ENCODE results near the gene SCAMP4. TPM values are rescaled to one million over a fixed set of nuclear protein-coding genes. Genes with fewer than 3 reads are reported as not detected.
"Not testable (repeated sequence)": the region's sequence is repeated elsewhere in the genome, so short reads cannot be mapped to it uniquely, and the experiment has no call there.

Gene SCAMP4
- total RNA-seq, 4 donors from 2014 or later, result 49.8 to 144 (median 83.9) TPM

DNA sequence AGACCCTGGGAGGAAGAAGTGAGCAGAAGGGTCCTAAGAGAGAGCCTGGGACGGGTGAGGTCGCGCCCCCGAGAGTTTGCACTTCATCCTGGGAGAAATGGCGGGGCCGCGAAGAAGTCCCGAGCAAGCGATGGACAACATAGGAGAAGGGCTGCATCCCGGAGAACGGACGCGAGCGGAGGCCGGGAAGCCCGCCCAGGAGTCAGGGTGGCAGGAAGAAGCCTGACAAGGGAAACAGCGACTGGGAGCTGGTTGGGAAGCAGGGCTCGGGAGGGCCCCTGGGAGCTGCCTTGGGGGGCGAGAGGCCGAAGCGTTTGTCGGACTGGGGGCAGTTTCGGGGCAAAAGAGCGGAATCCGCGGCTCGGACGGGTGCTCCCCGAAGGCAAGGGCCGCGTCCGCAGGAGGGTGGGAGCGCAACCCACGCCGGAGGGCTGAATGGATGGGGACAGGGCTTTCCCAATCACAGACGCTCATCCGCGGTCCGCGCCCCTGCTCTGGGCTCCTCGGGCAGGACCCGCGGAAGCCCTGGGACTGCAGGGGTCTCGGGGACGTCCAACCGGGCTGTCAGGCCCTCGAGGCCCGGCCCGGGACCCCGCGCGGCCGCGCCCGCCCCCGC, 20.4 kb upstream of the SCAMP4 start:
- peak overlapping the region; percentile 94 to 96 (median 96) for H3K27ac ChIP-seq
- TF ChIP-seq POLR2A (IDR thresholded peaks at IDR 0.05), result no peak
- TF ChIP-seq, protein P1, sequence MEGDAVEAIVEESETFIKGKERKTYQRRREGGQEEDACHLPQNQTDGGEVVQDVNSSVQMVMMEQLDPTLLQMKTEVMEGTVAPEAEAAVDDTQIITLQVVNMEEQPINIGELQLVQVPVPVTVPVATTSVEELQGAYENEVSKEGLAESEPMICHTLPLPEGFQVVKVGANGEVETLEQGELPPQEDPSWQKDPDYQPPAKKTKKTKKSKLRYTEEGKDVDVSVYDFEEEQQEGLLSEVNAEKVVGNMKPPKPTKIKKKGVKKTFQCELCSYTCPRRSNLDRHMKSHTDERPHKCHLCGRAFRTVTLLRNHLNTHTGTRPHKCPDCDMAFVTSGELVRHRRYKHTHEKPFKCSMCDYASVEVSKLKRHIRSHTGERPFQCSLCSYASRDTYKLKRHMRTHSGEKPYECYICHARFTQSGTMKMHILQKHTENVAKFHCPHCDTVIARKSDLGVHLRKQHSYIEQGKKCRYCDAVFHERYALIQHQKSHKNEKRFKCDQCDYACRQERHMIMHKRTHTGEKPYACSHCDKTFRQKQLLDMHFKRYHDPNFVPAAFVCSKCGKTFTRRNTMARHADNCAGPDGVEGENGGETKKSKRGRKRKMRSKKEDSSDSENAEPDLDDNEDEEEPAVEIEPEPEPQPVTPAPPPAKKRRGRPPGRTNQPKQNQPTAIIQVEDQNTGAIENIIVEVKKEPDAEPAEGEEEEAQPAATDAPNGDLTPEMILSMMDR (IDR thresholded peaks at IDR 0.05), result no peak
- no peaks in the 10 kb centered on the region for H3K27me3 ChIP-seq
- WGBS, 2 donors, result 0% methylated on average over 9 to 26 of the region's 56 CpGs
- intact Hi-C loops (cut with DNase I), result no loop called here
- H3K36me3 ChIP-seq, result peaks cover 0 to 13% (median 6%) of the 10 kb centered on the region in 3 donors
- H3K4me3 ChIP-seq, result peak overlapping the region; percentile 72 to 98 (median 96)
- peaks cover 38 to 54% (median 44%) of the 10 kb centered on the region in 3 donors for H3K4me1 ChIP-seq
- no peaks in the 10 kb centered on the region for H3K9me3 ChIP-seq
- DNase-seq, result no peak

- WGBS, 2 donors, result 42 to 59% methylated on average over 15 to 22 of the region's 46 CpGs
- H3K36me3 ChIP-seq; intact Hi-C loops (cut with DNase I); H3K27me3 ChIP-seq; H3K9me3 ChIP-seq: not testable (repeated sequence)
- H3K4me1 ChIP-seq, result peaks cover 32 to 47% (median 39%) of the 10 kb centered on the region in 3 donors
- TF ChIP-seq POLR2A (IDR thresholded peaks at IDR 0.05), result peak in 3 of 4 donors; percentile 79 to 91 (median 89)
- peak within 1 kb of the TSS; percentile 72 to 98 (median 96) for H3K4me3 ChIP-seq
- peak within 1 kb of the TSS; percentile 94 to 96 (median 96) for H3K27ac ChIP-seq
- peak; percentile 79 for DNase-seq
Observed at GRCh38 chr19:1885398-1886119, 19.6 kb upstream of the SCAMP4 start, which contains the start of gene ABHD17A. ABHD17A (minus strand) TSS chr19:1885496; CDS start chr19:1881566, 3,930 bp downstream.

- H3K9me3 ChIP-seq; H3K36me3 ChIP-seq; DNase-seq; H3K4me3 ChIP-seq; H3K27ac ChIP-seq; intact Hi-C loops (cut with DNase I); H3K27me3 ChIP-seq: not testable (repeated sequence)
- peaks cover 27 to 39% (median 32%) of the 10 kb centered on the region in 3 donors for H3K4me1 ChIP-seq
- 92 to 93% methylated on average over 14 to 15 of the region's 15 CpGs for WGBS, 2 donors
Observed at GRCh38 chr19:1886360-1886759, 18.8 kb upstream of the SCAMP4 start.

GRCh38 chr19:1888385-1888784, 16.8 kb upstream of the SCAMP4 start:
- Histone ChIP-seq H3K4me3 (no peak overlapping the region), H3K4me1 (peaks cover 11 to 19% (median 13%) of the 10 kb centered on the region in 3 donors), H3K9me3 (no peaks in the 10 kb centered on the region), H3K27ac (no peak overlapping the region), H3K27me3 (no peaks in the 10 kb centered on the region), H3K36me3 (no peaks in the 10 kb centered on the region)
- intact Hi-C loops (cut with DNase I), result no loop called here
- no peak for DNase-seq
- 83 to 92% methylated on average over 4 of the region's 5 CpGs for WGBS, 2 donors
- TF ChIP-seq, protein P1 (IDR thresholded peaks at IDR 0.05), result no peak
- no peak for TF ChIP-seq POLR2A (IDR thresholded peaks at IDR 0.05)

DNA sequence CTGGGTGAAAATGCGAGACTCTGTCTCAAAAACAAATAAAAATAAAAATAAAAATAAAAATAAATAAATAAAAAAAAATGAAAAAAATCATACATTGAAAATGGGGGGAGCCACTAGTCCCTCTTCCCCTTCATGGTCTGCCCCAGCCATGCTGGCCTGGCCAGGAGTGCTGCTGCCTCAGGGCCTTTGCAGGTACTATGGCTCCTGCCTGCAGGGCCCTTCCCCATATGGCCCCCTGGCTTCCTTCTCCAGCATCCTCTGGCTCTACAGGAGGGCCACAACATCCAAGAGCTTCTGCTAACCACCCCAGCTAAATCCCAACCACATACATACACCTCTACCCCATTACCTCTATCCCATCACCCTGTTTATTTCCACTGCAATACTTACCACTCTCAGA, 15.3 kb upstream of the SCAMP4 start:
- TF ChIP-seq, protein P1 (IDR thresholded peaks at IDR 0.05), result no peak
- TF ChIP-seq POLR2A (IDR thresholded peaks at IDR 0.05), result no peak
- Histone ChIP-seq H3K4me1 (peaks cover 0 to 5% (median 0%) of the 10 kb centered on the region in 3 donors), H3K9me3 (no peaks in the 10 kb centered on the region), H3K4me3 (no peak overlapping the region), H3K27ac (no peak overlapping the region), H3K27me3 (no peaks in the 10 kb centered on the region), H3K36me3 (no peaks in the 10 kb centered on the region)
- intact Hi-C loops (cut with DNase I), result no loop called here
- 50 to 100% methylated on average over 1 of the region's 1 CpG for WGBS, 2 donors
- no peak for DNase-seq

DNA sequence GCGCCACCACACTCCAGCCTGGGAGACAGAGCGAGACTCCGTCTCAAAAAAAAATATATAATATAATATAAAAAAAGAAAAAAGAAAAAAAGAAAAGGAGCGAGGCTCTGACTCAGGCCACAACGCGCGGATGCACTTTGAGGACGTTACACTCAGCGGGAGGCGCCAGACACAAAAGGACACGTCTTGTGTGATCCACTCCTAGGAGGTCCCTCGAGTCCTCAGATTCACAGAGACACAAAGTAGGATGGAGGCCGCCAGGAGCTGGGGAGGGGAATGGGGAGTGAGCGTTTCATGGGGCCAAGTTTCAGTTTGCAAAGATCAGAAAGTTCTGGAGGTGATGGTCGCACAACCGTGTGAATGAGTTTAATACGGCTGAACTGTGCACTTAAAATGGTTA, 11.4 kb upstream of the SCAMP4 start:
- H3K9me3 ChIP-seq, result no peaks in the 10 kb centered on the region
- no peaks in the 10 kb centered on the region for H3K36me3 ChIP-seq
- no peak overlapping the region for H3K27ac ChIP-seq
- H3K27me3 ChIP-seq, result no peaks in the 10 kb centered on the region
- 79 to 89% methylated on average over 13 to 17 of the region's 17 CpGs for WGBS, 2 donors
- H3K4me3 ChIP-seq, result no peak overlapping the region
- intact Hi-C loops (cut with DNase I), result no loop called here
- H3K4me1 ChIP-seq, result peaks cover 3 to 30% (median 20%) of the 10 kb centered on the region in 3 donors
- TF ChIP-seq, protein P1 (IDR thresholded peaks at IDR 0.05), result no peak
- TF ChIP-seq POLR2A (IDR thresholded peaks at IDR 0.05), result no peak
- DNase-seq, result no peak

Data from esophagus squamous epithelium (tissue), 5 donors.